Mesenchymal stem cell (in vitro differentiated cells and primary cell): ENCODE measurements around the gene SV2B.

ENCODE experiments used
- DNase-seq: peaks from one replicate; pipeline ENCODE4 v3.0.0-alpha.2; 2013
- H2AFZ ChIP-seq: one replicate; pipeline ENCODE4 v1.6.1; 2013; ENCODE audit warnings: low read depth, mild to moderate bottlenecking, control low read depth, inconsistent platforms, low read length, moderate library complexity
- H2AK5ac ChIP-seq: 2 replicates; pipeline ENCODE4 v1.6.1; 2013; ENCODE audit warnings: low read length, moderate library complexity, mild to moderate bottlenecking, inconsistent platforms; ENCODE audit not compliant: severe bottlenecking
- H2BK120ac ChIP-seq: one replicate; pipeline ENCODE4 v1.6.1; 2013; ENCODE audit warnings: low read depth, mild to moderate bottlenecking, inconsistent platforms, low read length, moderate library complexity
- H2BK12ac ChIP-seq, 2 experiments: one replicate each; pipeline ENCODE4 v1.6.1; 2013; ENCODE audit warnings: inconsistent platforms in 2 of 2, low read length in 2 of 2, mild to moderate bottlenecking in 2 of 2, moderate library complexity in 2 of 2, control low read depth in 1 of 2
- H2BK15ac ChIP-seq: one replicate; pipeline ENCODE4 v1.6.1; 2013; ENCODE audit warnings: mild to moderate bottlenecking, low read depth, inconsistent platforms; ENCODE audit not compliant: poor library complexity, severe bottlenecking
- H2BK5ac ChIP-seq: 2 replicates; pipeline ENCODE4 v1.6.1; 2013; ENCODE audit warnings: low read depth, mild to moderate bottlenecking, low read length, control low read depth, inconsistent platforms; ENCODE audit not compliant: poor library complexity, severe bottlenecking
- H3K14ac ChIP-seq, 2 experiments: one replicate each; pipeline ENCODE4 v1.6.1; 2013; ENCODE audit warnings: inconsistent platforms in 2 of 2, low read length in 2 of 2, control low read depth in 1 of 2, mild to moderate bottlenecking in 1 of 2, moderate library complexity in 1 of 2
- H3K18ac ChIP-seq, 2 experiments: one replicate each; pipeline ENCODE4 v1.6.1; 2013; ENCODE audit warnings: inconsistent platforms in 2 of 2, low read length in 2 of 2, control low read depth in 1 of 2, low read depth in 1 of 2, mild to moderate bottlenecking in 1 of 2
- H3K23ac ChIP-seq, 2 experiments: one replicate each; pipeline ENCODE4 v1.6.1; 2013; ENCODE audit warnings: inconsistent platforms in 2 of 2, low read length in 2 of 2, mild to moderate bottlenecking in 2 of 2, moderate library complexity in 2 of 2, control low read depth in 1 of 2
- H3K27ac ChIP-seq: 2 replicates; pipeline ENCODE4 v1.5.1; 2013; ENCODE audit warnings: mild to moderate bottlenecking, moderate library complexity, low read length, control low read depth, inconsistent platforms; ENCODE audit not compliant: poor library complexity, severe bottlenecking
- H3K27me3 ChIP-seq, 2 experiments: 2 replicates each; pipeline versions ENCODE4 v1.6.1 to v1.7.0; 2013; ENCODE audit warnings: low read length in 2 of 2, mild to moderate bottlenecking in 2 of 2, moderate library complexity in 2 of 2, control low read depth in 1 of 2, inconsistent platforms in 1 of 2; ENCODE audit not compliant: control insufficient read depth in 1 of 2, insufficient read depth in 1 of 2
- H3K36me3 ChIP-seq, 2 experiments: 2 replicates each; pipeline versions ENCODE4 v1.6.1 to v1.7.0; 2013; ENCODE audit warnings: low read length in 2 of 2, control low read depth in 1 of 2, inconsistent platforms in 1 of 2, low read depth in 1 of 2, mild to moderate bottlenecking in 1 of 2; ENCODE audit not compliant: insufficient read depth in 2 of 2, control insufficient read depth in 1 of 2
- H3K4ac ChIP-seq, 2 experiments: one replicate each; pipeline ENCODE4 v1.6.1; 2013; ENCODE audit warnings: inconsistent platforms in 2 of 2, low read length in 2 of 2, mild to moderate bottlenecking in 2 of 2, moderate library complexity in 2 of 2, control low read depth in 1 of 2, low read depth in 1 of 2
- H3K4me1 ChIP-seq: 2 replicates; pipeline ENCODE4 v1.6.1; 2013; ENCODE audit warnings: low read depth, low read length, control low read depth; ENCODE audit not compliant: control insufficient read depth, insufficient read depth
- H3K4me2 ChIP-seq: 2 replicates; pipeline ENCODE4 v1.6.1; 2013; ENCODE audit warnings: low read length, mild to moderate bottlenecking, inconsistent platforms; ENCODE audit not compliant: poor library complexity, severe bottlenecking
- H3K4me3 ChIP-seq, 2 experiments: 2 replicates each; pipeline versions ENCODE4 v1.5.1 to v1.7.0; 2013; ENCODE audit warnings: low read length in 2 of 2, mild to moderate bottlenecking in 2 of 2, control low read depth in 1 of 2, low read depth in 1 of 2; ENCODE audit not compliant: insufficient read depth in 1 of 2
- H3K79me1 ChIP-seq: replicated peaks from 2 replicates; pipeline ENCODE4 v1.6.1; 2013; ENCODE audit warnings: mild to moderate bottlenecking, control low read depth, low read length, inconsistent platforms; ENCODE audit not compliant: poor library complexity, severe bottlenecking
- H3K9ac ChIP-seq: 2 replicates; pipeline ENCODE4 v1.7.0; 2013; ENCODE audit warnings: mild to moderate bottlenecking, low read length, moderate library complexity
- H3K9me3 ChIP-seq: 2 replicates; pipeline ENCODE4 v1.7.0; 2013; ENCODE audit warnings: mild to moderate bottlenecking, low read length; ENCODE audit not compliant: control insufficient read depth
- H4K8ac ChIP-seq: one replicate; pipeline ENCODE4 v1.6.1; 2013; ENCODE audit warnings: inconsistent platforms, mild to moderate bottlenecking, low read length, moderate library complexity
- H4K91ac ChIP-seq: one replicate; pipeline ENCODE4 v1.6.1; 2013; ENCODE audit warnings: mild to moderate bottlenecking, low read length, inconsistent platforms
- WGBS: methylation state at CpG from one replicate; pipeline ENCODE4 v1.1.7; 2013; ENCODE audit warnings: mixed read lengths; 5-methylcytosine and 5-hydroxymethylcytosine counted together

Gene SV2B

DNA sequence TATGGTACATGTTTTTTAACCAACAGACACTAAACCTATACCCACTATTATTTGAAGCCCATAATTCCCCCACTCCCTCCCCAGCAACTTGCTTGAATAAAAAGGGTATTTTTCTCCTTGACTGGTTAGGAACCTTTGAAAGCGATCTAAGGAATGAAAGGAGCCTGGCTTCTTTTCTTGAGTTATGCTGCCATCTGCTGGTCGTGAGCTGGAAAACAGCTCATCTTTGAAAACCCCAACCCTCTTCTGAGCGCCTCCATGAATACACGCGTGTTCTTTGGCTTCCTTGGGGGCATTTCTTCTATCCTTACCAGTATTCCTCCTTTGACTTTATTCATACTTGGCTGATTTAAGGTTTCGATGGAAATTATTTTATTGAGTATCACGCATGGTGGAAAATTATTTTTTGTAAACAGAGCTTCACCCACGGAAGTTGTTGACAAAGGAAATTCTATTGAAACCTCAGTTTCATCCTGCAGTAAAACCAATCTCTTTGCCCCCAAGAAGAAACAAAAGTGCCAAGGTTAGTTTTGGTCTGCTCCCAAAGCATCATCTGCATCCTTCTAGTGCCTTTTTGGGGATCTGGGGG, 171.6 kb downstream of the SV2B start:
- no peak overlapping the region for H3K4me3 ChIP-seq
- H3K9me3 ChIP-seq = peaks cover 8% of the 10 kb centered on the region
- no peak overlapping the region for H2AK5ac ChIP-seq
- H3K79me1 ChIP-seq = no peaks in the 10 kb centered on the region
- no peak overlapping the region for H2BK120ac ChIP-seq
- peaks cover 1% of the 10 kb centered on the region for H3K4me1 ChIP-seq
- no peak overlapping the region for H2BK5ac ChIP-seq
- no peak overlapping the region for H2BK12ac ChIP-seq
- peak; percentile 65 for DNase-seq
- H3K23ac ChIP-seq = no peak overlapping the region
- H3K4me2 ChIP-seq = no peak overlapping the region
- H4K91ac ChIP-seq = no peak overlapping the region
- 19% methylated on average over 7 of the region's 8 CpGs for WGBS
- no peak overlapping the region for H2BK15ac ChIP-seq
- no peak overlapping the region for H4K8ac ChIP-seq
- H3K4ac ChIP-seq = no peak overlapping the region
- H3K27ac ChIP-seq = no peak overlapping the region
- peaks cover 7 to 50% of the 10 kb centered on the region in 2 experiments for H3K27me3 ChIP-seq
- no peak overlapping the region for H2AFZ ChIP-seq
- no peak overlapping the region for H3K14ac ChIP-seq
- H3K36me3 ChIP-seq = no peaks in the 10 kb centered on the region
- no peak overlapping the region for H3K18ac ChIP-seq
- H3K9ac ChIP-seq = no peak overlapping the region

DNA sequence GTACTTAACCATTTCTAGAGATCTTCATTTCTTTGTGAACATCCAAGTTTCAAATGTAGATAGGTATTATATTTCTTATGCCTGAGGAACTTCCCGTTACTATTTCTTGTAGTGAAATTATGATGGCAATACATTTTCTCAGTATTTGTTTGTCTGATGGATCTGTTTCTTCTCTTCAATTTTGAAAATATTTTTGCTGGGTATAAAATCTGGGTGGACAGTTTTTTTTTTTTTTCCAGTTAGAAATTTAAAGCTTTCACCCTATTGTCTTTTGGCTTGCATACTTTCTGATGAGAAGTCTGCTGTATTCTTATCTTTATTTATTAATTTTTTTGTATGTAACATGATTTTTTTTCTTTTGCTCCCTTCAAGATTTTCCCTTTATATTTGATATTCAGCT, 175.8 kb downstream of the SV2B start:
- Histone ChIP-seq H4K8ac (no peak overlapping the region), H3K9ac (no peak overlapping the region), H2BK15ac (no peak overlapping the region), H3K18ac (no peak overlapping the region), H2BK12ac (no peak overlapping the region), H3K79me1 (no peaks in the 10 kb centered on the region), H3K23ac (no peak overlapping the region), H3K4ac (no peak overlapping the region), H2AFZ (no peak overlapping the region), H3K14ac (no peak overlapping the region), H2BK5ac (no peak overlapping the region), H3K9me3 (peaks cover 19% of the 10 kb centered on the region), H3K4me3 (no peak overlapping the region), H2BK120ac (no peak overlapping the region), H3K4me1 (peaks cover under 1% of the 10 kb centered on the region), H3K36me3 (no peaks in the 10 kb centered on the region), H3K27me3 (peaks cover 4 to 14% of the 10 kb centered on the region in 2 experiments), H3K4me2 (no peak overlapping the region), H2AK5ac (no peak overlapping the region), H3K27ac (no peak overlapping the region), H4K91ac (no peak overlapping the region)
- 75% methylated on average over 1 of the region's 1 CpG for WGBS
- no peak for DNase-seq

DNA sequence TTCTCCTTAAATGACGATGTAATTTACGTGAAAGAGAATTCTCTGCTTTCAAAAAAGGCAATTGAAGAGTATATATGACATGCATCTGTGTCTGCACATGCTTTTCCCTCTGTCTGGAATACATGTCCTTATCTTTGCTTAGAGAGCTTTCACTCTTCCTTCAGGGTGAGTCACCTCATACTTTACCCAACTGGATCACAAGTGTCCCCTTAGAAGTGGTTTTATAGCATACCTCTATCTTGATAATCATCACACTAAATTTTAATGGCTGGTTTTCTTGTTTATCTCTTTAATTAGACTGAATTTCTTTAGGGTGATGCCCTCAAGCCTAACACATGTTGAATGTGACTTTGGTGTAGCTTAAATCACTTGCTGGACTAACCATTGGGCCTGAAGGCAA, 178.9 kb downstream of the SV2B start:
- WGBS = 93% methylated on average over 2 of the region's 2 CpGs
- no peaks in the 10 kb centered on the region for H3K36me3 ChIP-seq
- no peak overlapping the region for H3K4me2 ChIP-seq
- H3K27me3 ChIP-seq = peaks cover 0 to 7% of the 10 kb centered on the region in 2 experiments
- no peak overlapping the region for H4K91ac ChIP-seq
- H3K14ac ChIP-seq = no peak overlapping the region
- no peak overlapping the region for H4K8ac ChIP-seq
- H3K4me1 ChIP-seq = no peaks in the 10 kb centered on the region
- peaks cover 19% of the 10 kb centered on the region for H3K9me3 ChIP-seq
- H3K18ac ChIP-seq = no peak overlapping the region
- H2BK5ac ChIP-seq = no peak overlapping the region
- H3K4me3 ChIP-seq = no peak overlapping the region
- H3K27ac ChIP-seq = no peak overlapping the region
- no peak overlapping the region for H3K4ac ChIP-seq
- H2AFZ ChIP-seq = no peak overlapping the region
- no peak overlapping the region for H2BK15ac ChIP-seq
- H2AK5ac ChIP-seq = no peak overlapping the region
- no peak overlapping the region for H2BK12ac ChIP-seq
- no peak overlapping the region for H3K23ac ChIP-seq
- no peak overlapping the region for H3K9ac ChIP-seq
- H2BK120ac ChIP-seq = no peak overlapping the region
- H3K79me1 ChIP-seq = no peaks in the 10 kb centered on the region
- no peak for DNase-seq

DNA sequence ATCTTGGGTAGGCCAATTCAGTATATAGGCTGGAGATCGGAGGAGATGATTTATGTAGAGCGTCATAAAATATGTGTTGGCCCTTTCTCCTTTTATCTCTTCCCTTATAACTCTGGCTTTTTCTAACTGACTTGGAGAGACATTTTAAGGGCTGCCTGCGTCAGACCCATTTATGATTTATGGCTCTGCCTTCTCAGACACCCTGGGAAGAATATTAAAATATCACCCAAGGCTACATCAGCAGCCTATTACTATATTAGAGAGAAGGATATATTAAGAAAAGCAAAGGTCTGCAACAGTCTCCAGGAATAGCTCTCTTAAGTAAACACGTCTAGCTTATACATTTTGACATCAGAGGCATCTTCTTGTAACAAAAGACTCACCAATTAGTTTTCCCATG, 179.4 kb downstream of the SV2B start:
- H3K27ac ChIP-seq = no peak overlapping the region
- H3K27me3 ChIP-seq = peaks cover 0 to 7% of the 10 kb centered on the region in 2 experiments
- no peak overlapping the region for H4K91ac ChIP-seq
- no peak overlapping the region for H2AFZ ChIP-seq
- H3K36me3 ChIP-seq = no peaks in the 10 kb centered on the region
- no peak overlapping the region for H2BK15ac ChIP-seq
- no peak overlapping the region for H3K14ac ChIP-seq
- H3K23ac ChIP-seq = no peak overlapping the region
- no peaks in the 10 kb centered on the region for H3K79me1 ChIP-seq
- DNase-seq = no peak
- H2BK5ac ChIP-seq = no peak overlapping the region
- no peak overlapping the region for H4K8ac ChIP-seq
- no peak overlapping the region for H3K4me2 ChIP-seq
- 67% methylated on average over 3 of the region's 4 CpGs for WGBS
- H3K4me1 ChIP-seq = no peaks in the 10 kb centered on the region
- H2BK120ac ChIP-seq = no peak overlapping the region
- no peak overlapping the region for H2BK12ac ChIP-seq
- H3K4ac ChIP-seq = no peak overlapping the region
- peaks cover 19% of the 10 kb centered on the region for H3K9me3 ChIP-seq
- no peak overlapping the region for H2AK5ac ChIP-seq
- H3K9ac ChIP-seq = no peak overlapping the region
- no peak overlapping the region for H3K18ac ChIP-seq
- no peak overlapping the region for H3K4me3 ChIP-seq
